GM21381 (cell line): ENCODE results near the gene PSMB7.

Source experiments
- ATAC-seq: cut with Tn5 transposase; IDR thresholded peaks from one replicate; pipeline ENCODE4 v1.9.1; 2021; ENCODE audit warnings: mild to moderate bottlenecking, moderate library complexity; ENCODE audit not compliant: unreplicated experiment

Gene PSMB7

DNA sequence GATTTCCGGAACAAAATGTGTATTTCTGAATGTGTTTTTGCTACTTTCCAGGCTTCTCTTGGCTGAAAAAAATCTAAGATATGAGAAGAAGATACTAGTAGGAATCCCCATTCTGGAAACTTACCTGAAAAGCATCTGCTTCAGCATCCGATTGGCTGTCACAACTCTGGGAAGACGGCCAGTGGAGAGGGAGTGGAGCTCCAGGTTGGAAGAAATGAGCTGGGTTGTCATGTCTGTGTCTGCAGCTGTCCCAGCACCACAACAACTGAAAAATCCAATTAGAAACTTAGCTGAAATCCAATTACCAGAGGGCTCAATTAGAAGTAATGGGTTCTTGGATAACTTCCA lies 3.0 kb downstream of the PSMB7 start:
- no peak for ATAC-seq

DNA sequence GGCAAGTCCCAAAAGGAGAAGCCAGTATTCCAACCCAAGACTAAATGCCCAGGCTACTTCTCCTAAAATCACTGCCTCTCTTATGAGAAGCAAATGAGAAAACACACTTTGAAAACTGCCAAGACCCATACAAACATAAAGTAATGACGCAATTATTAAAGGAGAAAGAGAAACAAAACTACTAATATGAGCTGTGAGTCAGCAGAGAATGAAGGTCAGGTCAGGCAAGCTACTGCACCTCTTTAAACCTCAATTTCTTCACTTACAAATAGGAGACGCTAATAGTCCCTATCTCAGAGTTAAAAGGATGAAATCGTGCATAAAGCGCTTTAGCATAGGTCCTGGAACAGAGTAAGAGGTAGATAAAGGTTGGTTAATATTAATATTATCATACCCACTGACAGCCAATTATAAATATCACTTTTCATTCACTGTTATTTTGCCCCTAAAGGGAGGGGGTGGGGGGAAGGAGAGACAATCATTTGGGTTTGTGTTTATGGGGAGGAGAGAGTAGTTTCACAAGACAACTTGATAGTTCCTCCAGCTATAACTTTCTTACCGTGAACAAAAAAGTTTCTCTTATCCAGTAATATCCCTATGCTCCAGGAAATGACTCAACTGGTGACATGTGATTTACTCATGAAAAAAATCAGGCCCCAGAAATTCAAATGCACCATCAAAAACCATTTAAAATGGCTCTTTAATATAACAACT lies 3.6 kb downstream of the PSMB7 start:
- no peak for ATAC-seq

DNA sequence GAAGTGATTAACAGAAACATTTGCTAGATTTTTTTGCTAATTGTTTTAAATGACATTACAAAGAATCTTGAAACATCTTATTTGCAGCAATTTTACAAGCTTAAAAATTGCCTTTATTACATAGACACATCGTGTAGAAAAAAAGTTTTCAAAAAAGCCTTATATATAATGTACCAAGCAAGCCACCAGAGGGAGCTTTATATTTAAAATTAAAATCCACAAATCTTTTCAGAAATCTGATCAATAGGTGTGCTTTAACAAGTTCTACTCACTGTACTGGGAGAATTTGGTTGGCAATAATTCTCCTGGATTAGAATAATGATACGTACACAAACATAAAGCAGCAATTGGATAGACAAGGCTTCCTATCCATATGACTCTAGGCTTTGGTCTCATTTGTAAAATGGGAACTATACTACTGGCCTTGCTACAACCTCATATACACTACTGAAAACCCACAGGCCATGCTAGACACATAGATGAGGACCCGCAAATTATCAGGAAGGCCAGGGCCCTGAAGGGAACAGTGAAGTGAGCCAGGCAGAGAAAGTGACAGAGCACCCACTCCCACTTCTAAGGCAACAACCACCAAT lies 4.8 kb downstream of the PSMB7 start:
- no peak for ATAC-seq

DNA sequence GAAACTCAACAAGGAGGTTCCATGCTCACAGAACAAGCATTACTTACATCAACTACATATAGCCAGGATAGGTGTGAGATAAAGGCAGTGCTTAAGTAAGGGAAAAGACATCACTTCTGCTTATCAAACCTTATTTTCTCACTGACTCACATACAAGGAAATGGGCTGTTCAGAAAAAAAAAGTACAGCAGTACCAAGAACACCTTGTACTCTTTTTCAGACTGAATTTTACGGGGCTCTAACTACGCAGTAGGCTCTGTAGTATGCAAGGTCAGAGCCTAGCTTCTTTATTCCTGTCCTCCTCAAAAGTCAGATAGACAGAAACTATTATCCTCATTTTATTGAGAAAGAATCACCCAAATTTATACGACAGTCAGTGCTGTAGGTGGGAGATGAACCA lies 5.8 kb downstream of the PSMB7 start:
- no peak for ATAC-seq

DNA sequence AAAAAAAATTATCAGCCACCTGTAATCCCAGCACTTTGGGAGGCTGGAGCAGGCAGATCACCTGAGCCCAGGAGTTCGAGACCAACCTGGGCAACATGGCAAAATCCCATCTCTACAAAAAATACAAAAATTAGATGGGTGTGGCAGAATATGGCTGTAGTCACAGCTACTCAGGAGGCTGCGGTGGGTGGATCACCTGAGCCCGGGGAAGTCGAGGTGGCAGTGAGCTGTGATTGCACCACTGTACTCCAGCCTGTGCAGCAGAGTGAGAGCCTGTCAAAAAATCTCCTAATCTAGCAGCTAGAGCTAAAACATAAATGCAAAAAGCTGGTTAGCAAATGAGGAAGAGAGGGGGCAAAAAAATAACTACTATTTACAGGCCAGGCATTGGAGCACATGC lies 12.0 kb downstream of the PSMB7 start:
- no peak for ATAC-seq

DNA sequence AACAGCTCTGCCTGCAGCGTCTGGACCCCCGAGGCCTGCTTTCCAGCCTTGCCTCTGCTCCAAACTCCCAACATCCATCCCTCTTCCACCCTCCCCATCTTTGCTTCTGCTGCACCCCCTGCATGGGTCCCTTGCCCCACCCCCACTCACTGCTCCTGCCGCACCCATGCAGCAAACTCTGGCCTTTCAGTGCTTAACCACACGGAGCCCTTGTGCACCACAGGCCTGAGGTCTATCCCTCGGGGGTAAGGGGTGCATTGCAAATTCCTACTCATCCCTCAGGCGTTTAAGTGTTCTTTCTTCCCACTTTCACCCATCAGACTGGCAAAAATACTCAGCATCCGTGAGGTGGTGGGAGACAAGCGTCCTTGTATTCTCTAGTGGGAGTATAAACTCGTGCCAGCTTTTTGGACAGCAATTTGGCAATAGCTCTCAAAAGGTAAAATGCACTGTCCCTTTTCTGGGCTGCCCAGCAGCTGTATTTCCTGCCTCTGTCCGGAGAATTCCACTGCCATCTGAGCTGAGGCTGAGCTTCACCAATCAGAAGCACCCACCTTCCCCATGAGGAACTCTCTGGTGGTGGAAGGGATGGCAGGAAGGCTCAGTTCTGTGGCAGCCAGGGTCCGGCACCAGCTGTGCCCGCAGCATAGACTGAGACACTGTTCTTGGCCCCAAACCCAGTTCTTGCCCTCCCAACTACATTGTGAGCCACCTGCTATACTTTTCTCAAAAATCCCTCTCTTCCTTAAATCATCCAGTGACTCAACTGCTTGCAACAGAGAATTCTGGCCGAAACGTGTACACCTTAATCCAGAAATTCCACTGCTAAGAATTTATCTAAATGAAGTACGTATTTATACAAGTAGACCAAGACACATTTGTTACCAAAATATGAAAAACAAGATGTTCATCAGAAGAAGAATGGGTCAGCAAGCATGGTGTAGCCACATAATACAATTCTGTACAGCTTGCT lies 15.0 kb downstream of the PSMB7 start:
- ATAC-seq, result no peak

DNA sequence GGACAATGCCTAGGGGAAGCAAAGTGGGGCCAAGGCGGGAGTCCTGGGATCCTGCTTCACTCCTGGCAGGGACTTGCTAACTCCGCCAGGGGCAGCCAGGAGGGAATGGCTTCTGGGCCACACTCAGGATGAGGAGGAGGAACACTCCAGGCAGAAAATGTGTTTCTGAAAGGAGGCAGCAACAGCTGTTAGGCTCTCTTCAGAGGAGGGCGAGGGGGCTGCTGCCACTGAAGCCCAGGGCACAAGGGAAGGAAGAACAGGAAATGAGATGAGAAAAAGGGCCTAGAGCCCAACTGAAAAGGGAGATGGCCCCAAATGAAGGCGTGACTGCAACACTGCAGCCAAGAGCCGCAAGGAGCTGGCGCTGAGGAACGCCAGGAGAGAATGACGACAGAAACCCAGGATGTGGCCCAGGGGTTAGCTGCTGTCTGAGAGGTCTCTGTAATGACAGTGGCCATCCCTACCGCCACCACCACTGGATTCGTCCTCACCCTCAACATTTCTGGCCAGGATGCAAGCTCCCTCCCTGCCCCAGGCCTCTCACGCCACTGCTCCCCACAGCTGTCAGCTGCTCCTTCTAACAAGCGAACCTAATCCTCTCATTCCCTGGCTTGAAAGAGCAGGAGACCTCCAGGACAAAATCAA lies 15.8 kb downstream of the PSMB7 start:
- ATAC-seq, result no peak

DNA sequence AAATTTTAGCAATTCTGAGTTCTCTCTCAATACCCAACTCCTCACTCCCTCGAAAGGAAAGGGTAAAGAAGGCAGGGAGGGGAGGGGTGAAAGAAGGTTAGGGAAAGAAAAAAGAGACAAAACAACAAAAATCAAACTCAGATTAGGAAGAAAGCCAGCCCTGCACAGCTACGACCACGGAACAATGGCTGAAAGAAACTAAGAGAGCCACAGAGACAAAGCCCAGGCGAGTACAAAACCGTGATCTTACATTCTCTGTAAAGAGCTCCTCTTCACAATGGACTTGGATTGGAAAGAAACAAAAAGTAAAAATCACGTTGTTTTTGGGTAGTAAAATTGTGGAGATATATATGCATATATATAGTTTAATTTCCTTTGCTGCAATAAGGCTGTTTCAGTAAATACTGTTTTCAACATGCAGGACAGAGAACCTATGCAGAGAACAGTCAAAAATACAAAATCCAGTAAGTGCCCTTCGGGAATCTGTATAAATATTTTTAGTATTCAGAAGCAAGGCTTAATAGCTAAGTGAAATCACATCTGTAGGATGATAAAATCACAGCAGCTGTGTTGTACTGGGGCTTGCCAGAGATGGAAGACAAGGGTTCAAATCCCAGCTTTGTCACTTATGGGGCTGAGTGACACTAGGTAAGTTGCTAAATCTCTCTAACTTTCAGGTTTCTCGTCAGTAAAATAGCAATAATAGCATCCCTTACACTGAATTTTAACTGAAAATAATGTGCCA lies 16.9 kb downstream of the PSMB7 start:
- no peak for ATAC-seq

DNA sequence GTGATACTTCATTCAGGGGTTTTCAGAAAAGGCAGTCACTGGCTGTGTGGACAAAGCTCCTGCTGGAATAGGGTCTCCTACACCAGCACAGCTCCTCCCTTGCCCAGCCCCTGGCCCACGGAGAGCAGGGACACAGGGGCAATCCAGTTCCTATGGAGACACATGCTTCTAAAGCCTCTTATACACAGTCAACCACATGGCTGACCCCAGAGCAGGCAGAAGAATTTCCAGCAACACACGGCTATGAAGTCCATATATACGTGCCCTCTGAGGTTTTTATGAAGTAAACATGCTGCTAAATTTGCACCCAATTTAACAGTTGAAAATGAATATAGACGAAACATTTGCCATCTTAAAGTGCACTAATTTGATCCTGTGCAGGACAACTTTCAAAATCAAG lies 19.4 kb downstream of the PSMB7 start:
- no peak for ATAC-seq

DNA sequence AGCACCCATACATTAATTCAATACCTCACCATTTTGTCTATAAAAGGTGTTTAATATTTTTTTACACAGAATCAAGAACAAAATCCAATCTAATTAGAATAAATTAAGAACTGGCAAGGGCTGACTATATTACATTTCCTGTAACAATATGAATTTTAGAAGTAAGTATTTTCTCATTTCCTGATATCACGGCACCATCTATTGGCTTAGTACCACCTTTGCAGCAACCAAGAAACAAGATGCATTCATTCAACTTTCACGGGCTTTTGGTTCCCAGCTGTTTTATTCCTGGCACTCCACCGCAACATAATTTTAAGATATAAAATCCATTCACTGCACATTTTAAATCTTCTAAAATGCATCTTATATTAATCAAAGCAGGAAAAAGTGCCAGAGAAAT lies 20.6 kb downstream of the PSMB7 start:
- no peak for ATAC-seq

DNA sequence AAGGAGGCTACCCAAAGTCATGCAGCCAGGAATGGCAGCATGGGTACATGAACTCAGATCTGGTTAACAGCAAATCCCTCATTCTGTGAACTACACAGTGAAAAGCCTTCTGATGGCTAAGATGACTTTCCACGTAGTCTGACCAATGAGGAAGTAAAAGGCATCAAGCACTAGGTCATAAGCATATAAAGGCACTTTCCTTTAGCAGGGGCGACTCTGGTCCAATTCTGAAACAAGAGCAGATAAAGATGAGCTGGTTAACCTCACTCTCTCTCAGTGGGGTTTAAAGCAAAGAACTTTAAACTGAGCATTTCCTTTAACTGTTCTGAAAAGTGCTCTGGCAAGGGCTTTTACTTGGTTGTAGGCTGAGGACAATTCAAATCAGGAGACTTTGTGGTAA lies 21.1 kb downstream of the PSMB7 start:
- ATAC-seq, result no peak

DNA sequence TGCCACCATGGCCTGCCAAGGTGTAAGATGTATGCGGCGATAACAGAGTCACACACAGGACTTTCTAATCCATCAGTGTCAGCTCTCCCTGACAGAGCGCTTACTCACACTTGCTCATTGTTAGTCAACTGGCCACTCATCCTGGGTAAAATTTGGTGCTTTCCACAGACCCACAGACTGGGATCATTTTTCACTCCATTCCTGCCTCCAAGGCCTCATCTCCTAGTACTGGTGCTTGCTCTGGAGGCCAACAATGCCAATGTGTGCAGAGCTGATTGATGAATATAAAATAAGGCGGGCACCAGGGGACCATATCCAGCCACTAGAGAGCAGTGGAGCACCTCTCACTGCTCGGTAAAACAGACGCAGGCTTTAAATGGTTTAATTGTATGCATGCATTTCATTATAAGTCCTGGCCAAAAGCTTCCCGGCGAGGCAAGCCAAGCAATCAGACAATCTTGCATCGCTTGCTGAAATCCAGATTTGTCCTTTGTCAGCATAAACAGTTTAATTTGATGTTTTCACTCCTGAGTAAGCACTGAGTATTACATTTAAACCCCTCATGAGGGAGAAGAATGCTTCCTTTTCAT lies 22.3 kb downstream of the PSMB7 start:
- no peak for ATAC-seq

DNA sequence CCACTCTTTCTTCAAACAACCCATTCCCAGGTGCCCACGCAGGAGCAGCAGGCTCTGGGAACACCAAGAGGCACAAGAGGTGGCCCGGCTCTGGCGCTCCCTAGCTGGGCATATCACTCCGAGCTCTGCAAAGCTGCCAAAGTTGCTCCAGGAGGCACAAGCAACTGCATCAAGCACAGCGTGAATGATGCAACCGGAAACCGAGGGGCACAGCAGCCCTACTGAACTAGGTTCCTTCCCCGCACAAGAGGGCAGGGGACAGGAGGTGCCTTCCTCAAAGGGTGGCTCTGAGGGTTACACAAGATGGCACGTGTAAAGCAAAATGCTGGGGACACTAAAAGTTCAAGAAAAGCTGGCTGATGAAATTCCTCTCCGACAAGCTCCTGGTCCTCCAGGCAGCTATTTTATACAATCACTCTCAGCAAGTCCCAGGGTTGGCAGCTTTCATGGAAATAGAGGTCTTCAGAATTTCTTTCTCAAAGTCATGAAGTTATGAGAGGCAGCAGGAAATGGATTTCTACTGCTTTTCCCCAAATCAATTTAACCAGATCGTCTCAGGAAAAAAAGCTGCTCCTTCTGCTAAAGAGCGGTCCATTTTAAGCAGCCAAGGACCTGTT lies 22.9 kb downstream of the PSMB7 start:
- ATAC-seq, result no peak

DNA sequence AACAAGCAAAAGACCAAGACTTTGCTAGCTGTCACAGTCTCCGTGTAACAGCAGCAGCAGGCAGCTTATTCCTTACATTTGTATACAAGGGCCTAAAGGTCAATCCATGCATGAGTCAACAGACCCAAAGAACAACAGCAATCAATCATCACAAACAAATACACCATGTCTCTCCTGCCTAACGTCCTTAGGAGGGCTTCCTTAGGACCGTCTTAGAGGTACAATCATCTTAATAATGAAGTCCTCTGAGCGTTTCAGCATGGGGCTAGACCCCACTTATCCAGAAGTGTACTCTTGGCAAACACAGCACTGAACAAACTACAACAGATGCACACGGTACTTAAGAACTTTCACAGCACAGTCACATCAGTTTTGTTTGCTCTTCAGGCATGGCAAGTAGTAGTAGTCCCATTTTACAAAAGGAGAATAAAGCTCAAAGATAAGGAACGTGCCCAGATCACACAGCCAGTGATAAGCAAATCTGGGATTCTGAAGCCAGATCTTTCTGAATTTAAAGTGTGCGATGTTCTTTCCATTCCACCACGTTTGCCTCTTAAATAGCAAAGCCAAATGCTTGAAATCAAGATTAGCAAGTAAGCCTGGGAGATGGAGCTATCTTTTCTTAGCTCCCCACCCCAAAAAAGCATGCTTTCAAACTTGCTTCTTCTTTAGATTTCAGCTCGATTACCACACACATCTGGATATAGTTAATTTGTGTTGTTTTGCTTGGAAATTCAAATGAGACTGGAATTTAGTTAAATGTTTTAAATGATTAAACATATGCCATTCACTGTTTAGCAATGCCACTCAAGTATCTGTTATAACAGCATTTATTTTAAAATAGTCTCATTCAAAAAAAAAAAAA lies 24.2 kb downstream of the PSMB7 start:
- no peak for ATAC-seq

DNA sequence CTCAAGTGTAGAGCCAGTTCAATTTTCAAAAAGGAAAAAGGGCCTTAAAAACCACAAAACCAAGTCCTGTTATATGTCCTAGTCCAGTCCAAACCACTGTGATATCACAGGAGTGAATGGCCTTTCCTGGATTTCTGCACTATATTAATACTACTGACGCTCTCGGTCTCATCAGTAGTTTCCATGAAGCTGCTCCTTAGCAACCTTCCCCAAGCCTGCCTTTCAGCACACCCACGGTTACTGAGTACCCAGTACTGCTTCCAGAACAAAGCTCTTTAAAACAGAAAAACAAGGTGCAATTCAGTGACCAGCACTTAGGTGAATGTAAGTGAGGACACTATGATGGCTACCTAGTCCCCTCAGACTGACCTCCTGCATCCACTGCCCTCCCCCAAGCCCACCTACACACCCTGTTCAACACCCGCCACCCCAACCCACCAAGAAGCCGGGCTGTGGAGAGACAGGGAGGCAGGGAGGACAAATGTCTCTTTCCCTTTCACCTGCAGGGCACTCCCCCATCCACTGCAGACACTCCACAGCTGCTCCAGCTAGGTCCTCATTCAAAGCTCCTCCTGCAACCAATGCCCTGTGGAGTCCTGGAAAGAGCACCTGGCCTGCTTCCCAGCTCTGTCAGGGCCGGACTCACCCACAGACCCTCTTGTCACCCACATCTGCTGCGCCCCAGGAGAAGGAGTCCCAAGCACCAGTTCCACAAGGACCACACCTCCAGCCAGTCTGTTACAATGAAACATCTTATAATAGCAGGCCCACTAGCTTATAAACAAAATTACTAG lies 25.9 kb downstream of the PSMB7 start:
- ATAC-seq, result no peak

DNA sequence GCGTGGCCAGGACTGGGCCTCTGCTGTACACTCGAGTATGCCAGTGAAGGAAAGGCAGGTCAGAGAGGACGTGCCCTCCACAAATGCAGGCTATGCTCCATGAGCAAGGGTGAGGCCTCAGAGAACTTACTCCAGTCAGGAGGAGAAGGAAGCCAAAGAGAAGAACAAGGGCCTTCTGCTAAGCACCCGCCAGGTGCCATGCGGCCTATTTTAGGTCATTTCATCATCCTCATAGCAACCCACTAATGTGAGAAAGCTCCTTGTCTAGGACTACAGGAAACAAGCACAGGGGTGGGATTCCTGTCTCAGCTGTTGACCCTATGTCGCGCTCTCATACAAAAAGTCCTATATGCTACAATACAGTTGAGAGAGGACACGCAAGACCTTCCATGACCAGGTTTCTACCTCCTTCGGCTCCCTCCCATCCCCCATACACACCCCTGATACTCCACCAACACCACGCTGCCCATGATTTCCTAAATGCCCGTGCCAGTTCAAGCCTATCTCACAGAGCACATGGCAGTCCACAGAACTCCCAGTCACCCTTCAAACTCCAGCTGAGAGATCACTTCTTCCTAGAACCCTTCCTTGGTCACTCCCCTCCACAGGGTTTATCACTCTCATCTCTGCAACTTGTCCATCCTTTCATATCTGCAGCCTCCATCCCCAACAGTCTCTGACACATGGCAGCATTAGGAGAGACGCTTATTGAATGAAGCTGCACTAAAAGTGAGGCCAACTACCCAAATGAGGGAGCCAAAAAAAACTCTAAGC lies 26.8 kb downstream of the PSMB7 start:
- ATAC-seq, result no peak

DNA sequence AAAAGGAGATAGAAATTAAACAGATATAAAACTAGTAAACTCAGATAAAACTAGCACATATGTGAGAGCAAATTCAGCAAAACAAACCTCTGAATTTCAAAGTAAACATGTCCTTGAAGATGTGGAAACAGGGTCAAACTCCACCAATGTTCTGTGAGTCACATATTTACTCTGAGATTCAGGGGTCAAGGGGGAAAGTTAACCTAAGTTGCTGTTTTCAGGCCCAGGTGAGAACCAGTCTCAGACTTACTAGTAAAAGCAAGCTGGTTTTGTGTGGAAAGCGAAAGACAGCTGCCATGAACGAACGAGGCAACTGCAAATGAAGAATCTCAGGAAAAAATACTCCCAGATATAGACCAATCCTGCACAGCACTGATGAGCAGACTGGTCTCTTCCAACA lies 29.0 kb downstream of the PSMB7 start:
- ATAC-seq, result no peak
